Panc1 (cell line): ENCODE results near the gene AQP11.

Experiments used
- CTCF ChIP-seq: fragments of 450-650 bp; IDR thresholded peaks from 2 replicates; pipeline ENCODE4 v1.5.1; 2017; ENCODE audit warnings: mild to moderate bottlenecking
- POLR2AphosphoS5 ChIP-seq: IDR thresholded peaks from 2 replicates; pipeline ENCODE4 v1.6.1; 2012; ENCODE audit warnings: mild to moderate bottlenecking, low read depth, low read length, moderate library complexity
- REST ChIP-seq, 2 experiments: IDR thresholded peaks; 2 replicates each; pipeline ENCODE4 v1.6.1; 2011 to 2012; ENCODE audit warnings: low read depth in 2 of 2, control low read depth in 1 of 2, low read length in 1 of 2, mild to moderate bottlenecking in 1 of 2, moderate library complexity in 1 of 2; ENCODE audit not compliant: insufficient read depth in 1 of 2
- SIN3A ChIP-seq: IDR thresholded peaks from 2 replicates; pipeline ENCODE4 v1.6.1; 2012; ENCODE audit warnings: low read depth, mild to moderate bottlenecking, low read length, moderate library complexity, borderline replicate concordance; ENCODE audit not compliant: insufficient read depth

DNA sequence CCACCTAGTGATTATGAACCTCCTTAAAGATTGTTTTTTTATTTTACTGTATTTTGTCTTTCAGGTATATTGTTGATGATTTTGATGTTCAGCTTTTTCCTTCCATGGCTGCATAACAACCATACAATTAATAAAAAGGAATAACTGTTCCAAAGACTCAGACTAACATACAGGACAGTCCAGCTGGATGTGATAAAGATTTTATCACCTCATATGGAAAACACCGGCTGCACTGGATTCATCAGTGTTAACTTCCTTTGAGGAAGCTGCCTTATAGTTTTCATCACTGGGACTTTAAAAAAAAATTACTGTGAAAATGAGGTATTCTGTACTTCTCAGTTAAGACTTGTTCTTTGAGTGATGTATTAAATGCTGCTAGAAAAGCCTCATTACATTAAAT, 19.5 kb downstream of the AQP11 start:
- TF ChIP-seq CTCF (no peak), POLR2AphosphoS5 (no peak), SIN3A (no peak), REST (IDR thresholded peaks at IDR 0.05; ENCODE audit: insufficient read depth in 1 of 2, low read depth in 2 of 2, low read length in 1 of 2) (no peak)
